HUDEP-2 (cell line): Measurements from ENCODE around the gene GRK3.
"Not testable (repeated sequence)": the region's sequence is repeated elsewhere in the genome, so short reads cannot be mapped to it uniquely, and the experiment has no call there.

Experiments
- DNase-seq, 76 experiments: peaks; one replicate each; lab custom pipeline; 2025; ENCODE audit not compliant: unreplicated experiment in 76 of 76; lab: John Stamatoyannopoulos, UW

GRK3 gene

GRCh38 chr22:25694196-25694907, 129.9 kb downstream of the GRK3 start:
- no peak for DNase-seq

- no peak for DNase-seq
Observed at GRCh38 chr22:25695146-25695545, 130.7 kb downstream of the GRK3 start.

GRCh38 chr22:25696763-25697162, 132.3 kb downstream of the GRK3 start:
- no peak for DNase-seq

- no peak for DNase-seq
Observed at GRCh38 chr22:25697181-25697664, 132.7 kb downstream of the GRK3 start.

GRCh38 chr22:25697978-25698377, 133.5 kb downstream of the GRK3 start:
- DNase-seq: no peak

GRCh38 chr22:25698461-25698860, 134.0 kb downstream of the GRK3 start:
- no peak for DNase-seq

GRCh38 chr22:25698978-25699377, 134.5 kb downstream of the GRK3 start:
- DNase-seq: no peak

- DNase-seq: no peak
Observed at GRCh38 chr22:25701056-25701780, 136.7 kb downstream of the GRK3 start.

GRCh38 chr22:25702040-25702439, 137.6 kb downstream of the GRK3 start:
- DNase-seq: peak in 5 of 76 experiments; percentile 1 to 23 (median 2)

- DNase-seq: no peak
Observed at GRCh38 chr22:25702571-25703167, 138.2 kb downstream of the GRK3 start.

GRCh38 chr22:25704701-25705100, 140.2 kb downstream of the GRK3 start:
- no peak for DNase-seq

- no peak for DNase-seq
Observed at GRCh38 chr22:25706197-25706596, 141.7 kb downstream of the GRK3 start.

- not testable (repeated sequence) for DNase-seq
Observed at GRCh38 chr22:25708430-25708829, 144.0 kb downstream of the GRK3 start.

- no peak for DNase-seq
Observed at GRCh38 chr22:25709758-25710157, 145.3 kb downstream of the GRK3 start.

- DNase-seq: no peak
Observed at GRCh38 chr22:25710501-25710900, 146.0 kb downstream of the GRK3 start.

- no peak for DNase-seq
Observed at GRCh38 chr22:25711491-25711890, 147.0 kb downstream of the GRK3 start.

GRCh38 chr22:25712661-25713400, 148.4 kb downstream of the GRK3 start:
- no peak for DNase-seq

- DNase-seq: no peak
Observed at GRCh38 chr22:25714070-25714469, 149.6 kb downstream of the GRK3 start.

- no peak for DNase-seq
Observed at GRCh38 chr22:25714739-25715138, 150.3 kb downstream of the GRK3 start.

- no peak for DNase-seq
Observed at GRCh38 chr22:25716637-25717036, 152.2 kb downstream of the GRK3 start.
